ENCODE data around the gene PFDN1.
"Not testable (repeated sequence)": the region's sequence is repeated elsewhere in the genome, so short reads cannot be mapped to it uniquely, and the experiment has no call there.

PFDN1 gene, protein sequence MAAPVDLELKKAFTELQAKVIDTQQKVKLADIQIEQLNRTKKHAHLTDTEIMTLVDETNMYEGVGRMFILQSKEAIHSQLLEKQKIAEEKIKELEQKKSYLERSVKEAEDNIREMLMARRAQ

DNA sequence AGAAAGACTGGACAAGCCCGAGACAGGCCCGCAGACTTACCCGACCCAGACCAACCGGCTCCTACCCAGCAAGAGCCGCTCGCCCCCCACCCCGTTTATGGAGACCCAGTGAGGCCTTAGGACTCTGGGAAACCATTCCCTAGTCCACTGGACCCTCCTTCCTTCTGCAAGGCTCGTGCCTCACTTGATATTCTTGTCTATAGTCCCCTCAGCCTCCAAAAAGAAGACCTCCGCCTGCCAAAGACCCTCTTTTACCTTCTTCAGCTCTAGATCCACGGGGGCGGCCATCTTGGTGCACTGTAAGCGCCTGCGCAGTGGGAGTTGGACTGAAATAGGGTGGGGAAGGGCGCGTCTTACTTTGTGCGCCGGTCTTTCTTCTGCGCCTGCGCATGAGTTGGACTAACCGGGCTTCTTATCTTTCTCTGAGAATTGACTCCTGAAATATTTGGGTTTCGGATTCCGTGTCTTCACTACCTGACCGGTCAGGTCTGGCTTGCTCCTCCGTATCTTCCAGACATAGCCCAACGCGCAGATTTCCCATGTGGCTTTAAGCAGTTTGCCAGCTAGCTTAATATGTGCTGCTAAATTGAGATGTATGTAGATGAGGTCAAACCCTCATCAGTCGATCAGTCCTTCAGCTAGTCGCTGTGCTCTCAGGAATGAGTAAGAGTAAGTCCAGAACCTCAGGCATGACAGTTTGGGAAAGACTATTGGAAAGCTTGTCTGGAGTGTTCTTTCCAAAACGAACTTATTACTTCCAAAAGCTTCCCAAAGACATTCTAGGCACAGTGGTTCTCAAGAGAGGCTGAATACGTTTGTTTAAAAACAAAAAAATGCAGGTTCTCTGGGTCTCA, at the start of gene PFDN1:
Gene PFDN1, minus strand, starts transcription at position 316 of the 854 bp plus-strand sequence. Its CDS starts 28 bp downstream, at position 288.
- peak; percentile 86 to 87 for DNase-seq (ENCODE audit: low read depth in 2 of 2)

DNA sequence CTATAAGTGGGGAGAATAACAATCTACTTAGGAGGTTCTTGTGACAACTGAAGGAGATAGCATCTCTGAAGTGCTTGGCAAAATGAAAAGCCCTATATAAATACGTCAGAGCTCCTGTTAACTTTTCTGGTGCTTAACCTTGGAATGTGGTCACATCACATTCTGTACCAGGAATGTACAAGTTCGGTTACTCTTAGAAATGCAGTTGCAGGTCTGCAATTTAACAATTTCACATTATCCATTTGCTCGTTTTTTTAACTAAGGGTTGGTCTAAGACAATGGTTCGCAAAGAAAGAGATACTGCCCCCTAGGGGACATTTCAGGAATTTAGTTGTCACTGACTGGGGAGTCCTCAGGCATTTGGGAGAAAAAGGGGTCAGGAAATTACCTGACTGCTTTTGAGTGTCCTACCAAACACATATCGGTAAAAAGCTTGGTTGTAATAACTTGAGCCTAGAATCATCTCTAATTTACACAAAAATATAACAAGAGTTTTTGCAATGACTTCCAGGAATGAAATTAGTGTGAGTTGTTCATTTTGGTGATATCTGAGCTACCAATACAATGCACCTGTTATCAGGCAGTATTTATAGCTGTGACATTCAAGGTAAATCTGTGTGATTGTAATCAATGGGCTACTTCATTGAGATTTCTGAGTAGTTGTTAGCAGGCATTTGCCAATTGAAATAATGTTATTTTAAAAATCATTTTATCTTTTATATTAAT, 48.9 kb upstream of the PFDN1 start:
- peak in 1 of 2 donors; percentile 54 for DNase-seq (ENCODE audit: low read depth in 2 of 2)

DNA sequence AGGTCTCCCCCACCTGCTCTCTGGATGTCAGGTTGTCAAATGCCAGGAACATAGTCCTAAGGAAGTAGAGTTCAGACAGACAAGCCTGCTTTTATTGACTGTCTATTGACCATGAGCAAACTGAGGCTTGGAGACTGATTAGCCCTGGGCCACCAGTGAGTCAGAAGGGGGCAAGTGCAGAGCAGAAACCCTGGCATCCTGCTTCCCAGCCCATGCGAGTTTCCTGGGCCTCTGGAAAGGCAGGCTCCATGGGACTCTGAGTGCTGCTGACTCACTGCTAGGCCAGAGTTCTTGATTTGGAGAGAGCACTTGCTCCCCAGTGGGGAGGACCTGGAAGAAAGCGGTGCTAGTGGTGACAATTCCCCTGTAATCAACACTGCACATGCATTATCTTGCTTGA, 46.3 kb upstream of the PFDN1 start:
- no peak for DNase-seq (ENCODE audit: low read depth in 2 of 2)

DNA sequence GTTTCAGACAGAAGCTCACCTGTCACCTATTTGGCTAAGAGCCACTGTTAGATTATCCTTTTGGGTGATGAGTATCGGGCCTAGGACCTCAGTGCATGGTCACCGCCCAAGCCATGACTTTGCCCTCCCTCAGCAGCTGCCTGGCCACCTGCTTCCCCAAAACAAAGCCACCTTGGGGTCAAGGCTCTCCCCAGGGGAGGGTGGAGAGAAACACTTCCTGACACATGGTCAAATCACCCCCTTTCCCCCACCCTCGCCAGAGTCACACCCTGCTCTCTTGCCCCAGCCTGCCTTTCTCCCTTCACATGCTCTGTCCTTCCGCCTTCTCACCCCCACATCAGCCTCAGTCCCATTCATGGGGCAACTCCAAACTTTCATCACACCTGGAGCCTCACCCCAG, 45.2 kb upstream of the PFDN1 start:
- DNase-seq (ENCODE audit: low read depth in 2 of 2), result no peak

DNA sequence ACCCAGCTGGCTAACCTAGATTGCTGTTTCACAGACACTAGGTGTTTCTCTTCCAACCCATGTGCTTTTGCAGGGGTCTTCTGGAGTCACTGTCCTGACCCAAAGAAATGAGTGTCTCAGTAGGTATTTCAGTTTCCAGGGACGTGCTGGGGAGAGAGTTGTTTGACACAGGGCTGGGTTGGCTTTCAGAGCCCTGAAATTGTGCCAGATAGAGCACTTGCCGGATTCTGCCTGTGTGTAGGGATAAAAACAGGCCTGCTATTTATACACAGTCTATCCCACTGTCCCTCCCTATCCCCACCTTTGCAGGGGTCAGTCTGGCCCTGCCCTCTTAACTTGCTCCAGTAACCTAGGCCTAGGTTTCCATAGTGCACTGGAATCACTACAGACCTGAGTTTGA, 44.5 kb upstream of the PFDN1 start:
- DNase-seq (ENCODE audit: low read depth in 2 of 2), result no peak

DNA sequence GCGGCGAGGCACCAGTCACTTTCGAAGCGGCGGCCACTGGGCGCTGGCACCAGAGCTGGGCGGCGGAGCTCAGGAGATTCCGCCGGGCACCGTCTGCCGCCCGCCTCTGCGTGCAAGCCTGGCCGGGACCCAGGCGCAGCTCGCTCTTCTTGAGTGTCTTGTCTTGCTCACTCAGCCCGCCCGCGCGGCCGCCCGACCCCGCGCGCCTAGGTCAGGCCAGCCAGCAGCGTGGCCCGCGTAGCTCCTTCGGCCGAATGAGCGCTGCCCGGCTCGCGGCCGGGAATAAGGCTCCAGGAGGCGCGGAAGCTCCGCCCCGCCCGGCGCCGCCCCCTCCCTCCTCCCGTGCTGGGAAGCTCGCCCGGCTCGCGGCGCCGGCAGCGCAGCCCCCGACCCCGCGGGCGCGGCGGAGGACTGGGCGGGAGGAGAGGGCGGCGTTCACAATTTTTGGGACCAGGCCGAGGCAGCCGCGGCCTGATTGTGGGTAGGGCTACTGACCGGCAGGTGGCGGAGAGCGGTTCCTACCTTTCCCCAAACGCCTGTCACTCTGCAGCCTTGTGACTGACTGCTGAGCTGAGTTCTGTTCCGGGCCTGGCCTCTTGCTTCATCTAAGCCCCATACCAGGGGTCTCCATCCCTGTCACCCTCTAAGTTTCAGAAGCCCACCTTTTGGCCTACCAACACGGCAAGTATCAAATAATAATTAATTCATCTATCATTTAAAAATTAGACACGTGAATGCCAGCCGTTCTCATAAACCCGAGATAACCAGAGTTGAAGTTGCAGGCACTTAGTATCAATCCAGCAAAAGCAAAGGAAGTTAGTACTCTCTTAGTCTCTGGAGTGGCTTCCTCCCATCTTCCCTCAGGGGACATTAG, 43.7 kb upstream of the PFDN1 start, which contains the start of gene HBEGF:
Gene HBEGF, minus strand, starts transcription at position 256 of the 874 bp plus-strand sequence. CDS start 275 bp downstream, outside the sequence.
- DNase-seq (ENCODE audit: low read depth in 2 of 2), result peak in 1 of 2 donors; percentile 25

DNA sequence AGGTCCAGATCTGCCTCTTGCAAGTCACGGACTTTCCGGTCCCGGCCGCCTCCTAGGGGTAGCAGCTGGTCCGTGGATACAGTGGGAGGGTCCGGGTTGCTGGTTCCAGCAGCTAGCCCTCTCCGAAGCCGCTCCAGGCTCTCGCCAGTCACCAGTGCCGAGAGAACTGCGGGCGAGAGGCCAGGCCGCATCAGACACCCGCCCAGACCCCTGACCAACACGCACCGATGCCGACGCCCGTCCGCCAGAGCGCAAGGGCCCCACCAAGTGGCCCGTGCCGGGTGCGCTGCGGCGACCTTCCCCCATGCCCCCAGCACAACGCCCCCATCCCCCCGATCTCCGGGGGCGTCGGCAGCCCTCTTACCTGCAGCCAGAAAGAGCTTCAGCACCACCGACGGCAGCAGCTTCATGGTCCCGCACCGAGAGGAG, 43.0 kb upstream of the PFDN1 start:
- DNase-seq (ENCODE audit: low read depth in 2 of 2), result peak in 1 of 2 donors; percentile 16

DNA sequence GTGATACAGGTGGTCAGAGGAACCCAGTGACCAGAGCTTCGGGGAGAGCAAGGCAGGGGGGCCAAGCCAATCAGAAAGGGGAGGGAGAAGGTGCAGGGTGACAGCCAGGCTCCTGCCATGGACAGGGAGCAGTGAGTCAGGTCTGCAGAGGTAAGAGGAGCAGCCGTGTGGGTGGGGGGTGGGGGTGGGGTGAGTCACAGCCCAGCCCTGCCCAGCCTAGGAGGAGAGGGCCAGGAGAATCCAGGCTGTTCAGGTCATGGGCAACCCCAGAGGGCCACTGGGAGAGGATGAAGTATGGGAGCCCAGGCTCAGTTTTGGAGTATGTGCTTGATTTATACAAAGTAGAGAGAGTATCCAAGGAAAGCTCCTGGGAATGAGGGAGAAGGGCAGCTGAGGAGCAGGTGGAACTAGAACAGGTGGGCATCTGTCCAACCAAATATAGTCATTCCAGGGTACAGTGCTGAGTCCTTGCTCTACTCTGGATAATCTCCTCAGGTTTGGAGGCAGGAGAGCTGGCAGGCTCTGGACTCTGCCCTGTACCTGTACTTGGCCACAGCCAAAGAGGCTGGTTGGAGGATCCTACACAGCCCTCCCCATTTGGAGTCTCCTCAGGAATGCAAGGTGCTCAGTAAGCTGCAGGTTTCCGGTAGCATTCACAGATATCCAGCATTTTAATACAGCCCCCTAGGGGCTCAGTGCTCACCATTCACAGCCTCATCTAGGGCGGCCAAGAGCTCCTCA, 42.0 kb upstream of the PFDN1 start:
- no peak for DNase-seq (ENCODE audit: low read depth in 2 of 2)

DNA sequence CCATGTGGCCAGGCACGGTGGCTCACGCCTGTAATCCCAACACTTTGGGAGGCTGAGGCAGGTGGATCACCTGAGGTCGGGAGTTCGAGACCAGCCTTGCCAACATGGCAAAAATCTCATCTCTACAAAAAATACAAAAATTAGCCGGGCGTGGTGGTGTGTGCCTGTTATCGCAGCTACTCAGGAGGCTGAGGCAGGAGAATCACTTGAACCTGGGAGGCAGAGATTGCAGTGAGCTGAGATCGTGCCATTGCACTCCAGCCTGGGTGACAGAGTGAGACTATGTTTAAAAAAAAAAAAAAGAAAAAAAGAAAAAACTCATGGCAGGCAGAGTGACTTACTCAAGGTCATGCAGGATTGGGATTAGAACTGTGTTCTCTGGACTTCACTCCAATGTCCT, 40.9 kb upstream of the PFDN1 start:
- DNase-seq (ENCODE audit: low read depth in 2 of 2), result not testable (repeated sequence)

DNA sequence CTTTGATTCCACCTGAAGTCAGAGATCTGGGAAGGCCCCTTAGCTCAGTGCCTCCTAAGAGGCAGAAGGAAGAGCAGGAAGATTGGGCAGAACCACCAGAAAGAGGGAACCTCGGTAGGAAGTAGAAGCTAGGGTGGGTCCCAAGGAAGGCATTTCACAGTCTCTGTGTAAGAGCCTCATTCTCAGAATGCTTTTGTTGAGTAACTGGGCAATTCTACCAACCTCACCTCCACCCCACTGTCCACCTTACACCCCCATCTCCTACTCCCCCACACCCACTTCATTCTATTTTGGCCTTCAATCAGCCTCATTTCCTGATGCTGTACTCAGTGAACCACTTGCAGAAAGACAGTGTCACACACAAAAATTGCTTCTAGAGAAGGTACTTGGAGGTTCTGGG, 40.0 kb upstream of the PFDN1 start:
- no peak for DNase-seq (ENCODE audit: low read depth in 2 of 2)

DNA sequence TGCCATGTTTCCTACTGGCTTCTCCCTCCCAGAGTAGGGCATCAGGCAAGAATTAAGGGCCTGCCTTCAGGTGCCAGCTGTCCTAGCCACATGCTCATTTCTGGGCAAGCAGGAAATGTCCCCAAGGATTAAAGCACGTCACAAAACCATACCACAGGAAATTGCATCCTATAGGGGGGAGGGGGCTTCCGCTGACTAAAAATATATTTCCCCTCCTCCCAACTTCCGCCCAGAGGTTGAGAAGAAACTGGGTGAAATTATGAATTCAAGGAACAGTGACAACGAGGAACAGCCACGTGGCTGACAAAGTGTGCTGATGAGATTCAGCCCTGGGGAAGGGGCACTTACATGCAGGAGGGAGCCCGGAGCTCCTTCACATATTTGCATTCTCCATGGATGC, 39.4 kb upstream of the PFDN1 start:
- no peak for DNase-seq (ENCODE audit: low read depth in 2 of 2)

DNA sequence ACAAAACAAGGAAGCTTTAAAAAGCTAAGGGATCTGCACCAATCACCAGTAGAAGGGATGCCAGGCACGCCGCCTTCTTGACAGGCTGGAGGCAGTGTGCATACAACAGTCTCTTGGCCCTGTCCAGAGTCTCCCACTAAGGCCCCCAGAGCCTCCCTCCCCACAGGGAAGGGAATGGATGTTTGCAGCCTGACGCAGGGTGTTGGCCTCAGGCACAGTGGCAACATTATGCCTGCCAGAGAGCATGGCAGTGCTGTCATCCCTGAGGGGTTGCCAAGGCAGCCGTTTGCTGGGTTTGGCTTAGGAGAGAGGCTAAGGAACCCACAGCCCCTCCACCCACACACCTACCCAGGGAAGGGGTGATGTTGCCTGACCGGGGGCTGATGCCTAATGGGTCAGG, 38.7 kb upstream of the PFDN1 start:
- no peak for DNase-seq (ENCODE audit: low read depth in 2 of 2)

DNA sequence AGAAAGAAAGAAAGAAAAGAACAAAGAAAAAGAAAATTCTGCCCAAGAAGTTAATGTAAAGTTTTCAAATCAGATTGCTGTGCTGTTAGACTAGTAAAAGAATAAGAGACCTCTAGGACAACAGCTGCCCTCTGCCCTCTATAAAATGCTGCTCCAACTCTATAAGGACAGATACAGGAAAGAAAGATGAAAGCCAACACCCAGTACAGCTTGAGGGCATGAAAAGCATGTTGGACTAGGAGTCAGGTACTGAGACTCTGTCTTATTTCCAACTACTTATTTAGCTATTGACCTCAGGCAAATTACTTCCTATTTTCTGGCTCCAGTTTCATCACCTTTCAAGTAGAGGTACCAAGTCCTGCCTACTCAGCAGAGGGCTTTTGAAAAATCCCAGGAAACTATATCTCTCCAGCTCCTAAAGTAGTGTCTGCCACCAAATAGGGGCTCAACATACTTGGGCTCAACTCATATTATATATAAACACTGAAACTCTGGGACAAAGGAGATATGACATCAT, 37.8 kb upstream of the PFDN1 start:
- DNase-seq (ENCODE audit: low read depth in 2 of 2), result no peak

DNA sequence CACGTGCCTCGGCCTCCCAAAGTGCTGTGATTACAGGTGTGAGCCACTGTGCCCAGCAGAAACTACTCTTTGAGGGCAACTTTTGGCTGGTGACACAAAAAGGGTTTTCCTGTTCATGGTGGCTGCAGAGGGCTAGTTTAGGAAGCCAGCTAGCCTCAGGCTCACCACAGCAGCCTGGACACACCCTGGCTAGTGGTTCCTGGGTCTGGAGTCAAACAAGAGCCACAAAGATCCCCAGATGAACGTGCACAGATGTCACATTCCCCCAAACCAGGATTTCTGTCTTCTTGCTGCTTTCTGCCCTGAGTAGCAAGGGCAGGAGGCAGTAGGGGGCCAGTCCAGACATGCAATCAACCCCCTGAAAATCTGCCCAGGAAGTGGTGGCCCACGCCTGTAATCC, 36.7 kb upstream of the PFDN1 start:
- no peak for DNase-seq (ENCODE audit: low read depth in 2 of 2)

DNA sequence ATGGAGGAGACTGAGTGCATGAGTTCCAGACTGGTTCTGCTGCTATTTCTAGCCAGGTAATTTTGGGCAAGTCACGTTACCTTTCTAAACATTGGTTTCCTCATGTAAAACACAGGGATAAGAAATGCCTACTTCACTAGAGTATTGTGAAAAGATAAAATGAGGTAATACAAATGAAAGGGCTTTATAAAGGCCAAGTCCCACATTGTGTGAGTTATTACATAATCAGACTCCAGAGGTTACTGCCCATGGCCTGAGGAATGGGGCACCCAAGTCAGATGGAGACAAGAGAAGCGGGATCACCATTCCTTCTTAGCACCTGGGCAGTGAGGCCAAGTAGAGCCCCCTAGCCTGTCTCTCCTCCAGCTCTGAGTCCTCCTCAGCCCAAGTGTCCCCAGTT, 36.0 kb upstream of the PFDN1 start:
- no peak for DNase-seq (ENCODE audit: low read depth in 2 of 2)

DNA sequence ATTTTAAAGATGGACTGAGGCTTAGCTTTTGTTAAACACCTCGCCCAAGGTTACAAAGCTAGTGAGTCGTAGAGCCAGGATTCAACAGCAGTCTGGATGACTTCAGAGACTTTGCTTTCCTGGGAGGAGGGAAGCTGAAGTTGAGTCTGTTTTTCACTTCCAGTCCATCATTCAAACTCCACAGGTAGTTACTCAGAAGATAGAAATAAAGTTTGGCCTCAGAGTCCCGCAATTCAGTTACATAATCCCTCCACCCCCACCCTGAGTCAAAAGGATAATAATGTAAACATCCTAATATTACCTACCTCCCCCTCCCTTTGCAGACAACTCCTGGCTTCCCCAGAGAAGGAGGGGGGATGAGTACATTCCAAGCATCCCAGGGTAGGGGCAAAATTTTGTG, 35.4 kb upstream of the PFDN1 start:
- DNase-seq (ENCODE audit: low read depth in 2 of 2), result no peak

DNA sequence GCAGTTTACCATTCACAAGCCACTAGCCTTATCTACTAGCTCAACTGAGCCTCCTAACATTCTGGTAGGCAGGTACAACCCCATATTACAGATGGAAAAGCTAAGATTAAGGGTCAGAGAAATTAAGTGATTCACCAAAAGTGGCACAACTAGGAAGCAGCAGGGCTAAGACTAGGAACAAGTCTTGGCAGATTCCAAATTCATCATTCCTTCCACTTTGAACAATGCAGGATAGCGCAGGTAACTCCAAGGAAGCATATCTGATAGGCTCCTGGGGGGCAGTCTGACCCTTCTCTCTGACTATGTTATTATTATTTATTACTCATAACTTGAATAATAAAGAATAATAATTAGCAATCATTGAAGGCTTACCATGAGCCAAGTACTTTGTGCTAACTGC, 35.0 kb upstream of the PFDN1 start:
- DNase-seq (ENCODE audit: low read depth in 2 of 2), result no peak

DNA sequence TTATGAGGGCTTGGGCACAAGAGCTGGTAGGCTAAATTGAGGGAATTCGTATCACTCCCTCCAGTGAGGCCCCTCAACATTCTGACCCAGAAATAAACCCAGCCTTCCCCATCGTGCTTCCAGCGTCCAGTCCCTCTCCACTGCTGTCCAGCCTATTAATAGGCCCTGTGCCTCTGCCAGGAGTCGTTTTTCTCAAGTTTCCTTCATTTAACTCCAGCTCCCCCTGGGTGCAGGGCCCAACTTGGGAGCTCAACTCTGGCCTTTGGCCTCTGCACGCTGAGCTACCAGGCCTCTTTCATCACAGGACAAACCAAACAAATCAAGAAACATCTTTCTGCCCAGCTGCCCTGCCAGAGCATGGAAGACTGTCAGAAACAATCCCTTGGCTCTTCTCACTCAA, 33.5 kb upstream of the PFDN1 start:
- DNase-seq (ENCODE audit: low read depth in 2 of 2), result no peak

DNA sequence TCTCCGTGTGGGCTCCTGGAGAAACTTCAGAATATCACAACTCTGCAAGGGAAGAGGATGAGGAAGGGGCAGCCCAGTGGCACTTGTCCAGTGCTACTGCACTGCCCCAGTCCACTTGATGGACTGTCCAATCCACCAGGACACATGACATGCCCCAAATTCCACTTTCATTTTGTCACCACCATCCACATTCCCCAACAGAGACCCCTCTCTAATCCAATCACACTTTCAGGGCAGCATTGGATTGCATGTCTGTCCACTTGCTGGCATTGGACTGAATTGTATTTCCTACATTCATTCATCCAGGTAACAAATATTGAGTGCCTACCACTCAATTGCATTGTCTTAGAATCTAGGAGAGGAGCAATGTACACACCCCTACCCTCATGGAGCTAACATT, 28.7 kb upstream of the PFDN1 start:
- DNase-seq (ENCODE audit: low read depth in 2 of 2), result no peak

DNA sequence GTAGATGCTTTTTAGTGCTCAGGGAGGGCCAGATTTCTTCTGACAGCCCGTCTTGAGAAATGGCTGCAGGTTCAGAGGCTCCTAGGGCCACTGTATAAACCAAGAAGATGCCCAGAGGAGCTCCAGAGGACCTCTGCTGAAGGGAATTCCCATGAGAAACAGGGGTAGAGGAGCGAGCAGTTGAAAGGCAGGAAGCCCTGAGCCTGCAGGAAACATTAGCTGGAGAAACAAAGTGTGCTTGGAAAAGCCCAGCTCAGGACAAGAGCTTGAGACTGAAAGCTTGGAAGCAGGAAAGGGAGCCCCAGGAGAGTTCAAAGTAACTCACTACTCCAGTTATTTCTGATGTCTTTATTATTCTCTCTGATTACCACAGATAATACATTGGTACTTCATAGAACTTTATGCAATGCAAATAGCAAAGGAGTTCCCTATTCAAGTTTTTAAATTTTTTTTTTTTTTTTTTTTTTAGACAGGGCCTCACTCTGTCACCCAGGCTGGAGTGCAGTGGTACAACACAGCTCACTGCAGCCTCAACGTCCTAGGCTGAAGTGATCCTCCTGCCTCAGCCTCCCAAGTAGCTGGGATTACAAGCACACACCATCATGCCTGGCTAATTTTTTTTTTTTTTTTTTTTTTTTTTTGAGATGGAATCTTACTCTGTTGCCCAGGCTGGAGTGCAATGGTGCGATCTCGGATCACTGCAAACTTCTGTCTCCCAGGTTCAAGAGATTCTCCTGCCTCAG, 27.0 kb upstream of the PFDN1 start:
- DNase-seq (ENCODE audit: low read depth in 2 of 2), result no peak

Measured in stimulated activated CD4-positive, alpha-beta T cell treated with anti-CD3 and anti-CD28 coated beads, Interleukin-15, amount 100 ng/mL, for 48 hours (primary cell).